ENCODE data around the gene CCDC192. TPM values are rescaled to one million over a fixed set of nuclear protein-coding genes. Genes with fewer than 3 reads are reported as not detected.

The CCDC192 gene
- total and polyA plus RNA-seq, 2 experiments from 2014 or later = 0.92 TPM; not detected in 1

DNA sequence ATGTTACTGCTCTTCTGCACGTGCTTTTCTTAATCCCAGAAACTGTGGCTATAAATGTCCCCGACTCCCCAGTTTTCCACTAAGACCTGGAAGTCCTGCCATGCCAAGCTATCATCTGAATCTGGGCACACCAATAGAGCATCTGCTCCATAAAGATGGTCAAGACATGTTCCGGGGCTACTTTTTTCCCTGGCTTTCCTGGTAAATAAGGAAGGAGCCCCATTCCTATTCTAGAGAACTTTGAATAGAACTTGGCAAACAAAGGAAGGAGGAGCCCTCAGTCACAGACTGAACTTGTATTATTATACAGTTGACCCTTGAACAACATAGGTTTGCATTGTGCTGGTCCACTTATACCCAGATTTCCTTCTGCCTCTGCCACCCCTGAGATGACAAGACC is 182.9 kb downstream of the CCDC192 start:
- H3K9me3 ChIP-seq (ENCODE audit: low read depth) = no peaks in the 10 kb centered on the region
- H3K27ac ChIP-seq = no peak overlapping the region
- no peaks in the 10 kb centered on the region for H3K27me3 ChIP-seq
- TF ChIP-seq, protein P1, sequence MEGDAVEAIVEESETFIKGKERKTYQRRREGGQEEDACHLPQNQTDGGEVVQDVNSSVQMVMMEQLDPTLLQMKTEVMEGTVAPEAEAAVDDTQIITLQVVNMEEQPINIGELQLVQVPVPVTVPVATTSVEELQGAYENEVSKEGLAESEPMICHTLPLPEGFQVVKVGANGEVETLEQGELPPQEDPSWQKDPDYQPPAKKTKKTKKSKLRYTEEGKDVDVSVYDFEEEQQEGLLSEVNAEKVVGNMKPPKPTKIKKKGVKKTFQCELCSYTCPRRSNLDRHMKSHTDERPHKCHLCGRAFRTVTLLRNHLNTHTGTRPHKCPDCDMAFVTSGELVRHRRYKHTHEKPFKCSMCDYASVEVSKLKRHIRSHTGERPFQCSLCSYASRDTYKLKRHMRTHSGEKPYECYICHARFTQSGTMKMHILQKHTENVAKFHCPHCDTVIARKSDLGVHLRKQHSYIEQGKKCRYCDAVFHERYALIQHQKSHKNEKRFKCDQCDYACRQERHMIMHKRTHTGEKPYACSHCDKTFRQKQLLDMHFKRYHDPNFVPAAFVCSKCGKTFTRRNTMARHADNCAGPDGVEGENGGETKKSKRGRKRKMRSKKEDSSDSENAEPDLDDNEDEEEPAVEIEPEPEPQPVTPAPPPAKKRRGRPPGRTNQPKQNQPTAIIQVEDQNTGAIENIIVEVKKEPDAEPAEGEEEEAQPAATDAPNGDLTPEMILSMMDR (IDR thresholded peaks at IDR 0.05; ENCODE audit: low read depth, low read length) = no peak
- no peaks in the 10 kb centered on the region for H3K36me3 ChIP-seq
- no peak for DNase-seq (ENCODE audit: low read depth in 1 of 2, low spot score in 1 of 2)
- no peak overlapping the region for H3K4me3 ChIP-seq
- H3K4me1 ChIP-seq (ENCODE audit: low read depth) = no peaks in the 10 kb centered on the region

DNA sequence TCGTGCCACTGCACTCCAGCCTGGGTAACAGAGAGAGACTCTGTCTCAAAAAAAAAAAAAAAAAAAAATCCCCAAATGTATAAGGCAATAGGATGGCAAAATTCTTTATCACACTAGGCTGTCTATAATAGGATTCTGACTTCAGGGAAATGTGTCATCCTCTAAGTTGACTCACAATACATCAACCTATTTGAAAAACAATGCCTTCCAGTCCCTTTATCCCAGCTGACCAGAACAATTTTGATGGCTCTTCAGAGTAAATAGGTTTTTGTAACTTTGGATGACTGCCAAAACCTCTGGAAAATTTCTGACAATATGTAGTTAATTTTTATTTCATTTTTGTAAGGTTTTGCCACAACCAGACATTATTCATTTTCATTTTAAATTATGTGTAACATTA is 184.1 kb downstream of the CCDC192 start:
- no peaks in the 10 kb centered on the region for H3K9me3 ChIP-seq (ENCODE audit: low read depth)
- H3K36me3 ChIP-seq = no peaks in the 10 kb centered on the region
- TF ChIP-seq, protein P1 (IDR thresholded peaks at IDR 0.05; ENCODE audit: low read depth, low read length) = no peak
- DNase-seq (ENCODE audit: low read depth in 1 of 2, low spot score in 1 of 2) = peak in 1 of 2 donors; percentile 23
- no peak overlapping the region for H3K4me3 ChIP-seq
- no peaks in the 10 kb centered on the region for H3K4me1 ChIP-seq (ENCODE audit: low read depth)
- no peaks in the 10 kb centered on the region for H3K27me3 ChIP-seq
- H3K27ac ChIP-seq = no peak overlapping the region

DNA sequence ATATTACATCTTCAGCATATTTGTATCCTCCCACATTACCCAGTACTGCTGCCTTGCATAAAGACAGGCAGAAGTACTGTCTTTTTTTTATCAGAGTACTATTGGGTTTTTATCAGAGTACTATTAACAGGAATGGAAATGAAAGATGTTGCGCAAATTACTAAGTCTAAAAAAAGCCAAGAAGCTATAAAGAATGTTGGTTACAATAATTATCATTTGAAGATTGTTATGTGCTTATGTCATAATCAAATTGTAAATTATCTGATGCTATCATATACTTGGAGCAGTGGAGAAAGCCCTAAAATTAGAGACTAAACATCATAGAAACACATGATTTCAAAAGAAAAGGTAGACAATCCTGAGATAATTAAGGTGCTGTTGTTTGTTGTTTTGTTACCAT is 188.8 kb downstream of the CCDC192 start:
- DNase-seq (ENCODE audit: low read depth in 1 of 2, low spot score in 1 of 2) = peak in 1 of 2 donors; percentile 23
- TF ChIP-seq, protein P1 (IDR thresholded peaks at IDR 0.05; ENCODE audit: low read depth, low read length) = no peak
- no peak overlapping the region for H3K4me3 ChIP-seq
- H3K36me3 ChIP-seq = no peaks in the 10 kb centered on the region
- H3K27me3 ChIP-seq = no peaks in the 10 kb centered on the region
- no peaks in the 10 kb centered on the region for H3K9me3 ChIP-seq (ENCODE audit: low read depth)
- no peaks in the 10 kb centered on the region for H3K4me1 ChIP-seq (ENCODE audit: low read depth)
- no peak overlapping the region for H3K27ac ChIP-seq

GRCh38 chr5:127892467-127893207 is 189.4 kb downstream of the CCDC192 start:
- Histone ChIP-seq H3K27me3 (no peaks in the 10 kb centered on the region), H3K9me3 (ENCODE audit: low read depth) (no peaks in the 10 kb centered on the region), H3K36me3 (no peaks in the 10 kb centered on the region), H3K27ac (no peak overlapping the region), H3K4me1 (ENCODE audit: low read depth) (no peaks in the 10 kb centered on the region), H3K4me3 (no peak overlapping the region)
- peak in 1 of 2 donors; percentile 72 for DNase-seq (ENCODE audit: low read depth in 1 of 2, low spot score in 1 of 2)
- TF ChIP-seq, protein P1 (IDR thresholded peaks at IDR 0.05; ENCODE audit: low read depth, low read length) = no peak

DNA sequence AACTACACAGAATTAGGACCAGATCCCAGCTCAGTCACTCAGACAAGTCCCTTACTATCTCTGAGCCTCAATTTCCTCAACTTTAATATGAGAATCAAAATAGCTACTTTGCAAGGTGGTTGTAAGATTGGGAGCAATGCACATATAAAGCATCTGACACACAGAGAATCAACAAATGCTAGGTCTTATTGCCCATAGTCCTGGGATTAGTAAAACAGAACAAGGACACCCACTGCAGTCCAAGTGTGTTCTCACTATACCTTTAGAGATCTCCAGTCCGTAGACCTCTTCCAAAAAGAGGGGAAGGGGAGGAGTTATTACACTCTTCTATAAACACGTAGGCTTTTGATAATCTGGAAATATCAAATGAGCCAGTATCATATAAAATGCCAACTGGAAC is 190.0 kb downstream of the CCDC192 start:
- no peaks in the 10 kb centered on the region for H3K27me3 ChIP-seq
- no peak for DNase-seq (ENCODE audit: low read depth in 1 of 2, low spot score in 1 of 2)
- no peaks in the 10 kb centered on the region for H3K36me3 ChIP-seq
- no peaks in the 10 kb centered on the region for H3K9me3 ChIP-seq (ENCODE audit: low read depth)
- TF ChIP-seq, protein P1 (IDR thresholded peaks at IDR 0.05; ENCODE audit: low read depth, low read length) = no peak
- no peak overlapping the region for H3K27ac ChIP-seq
- no peak overlapping the region for H3K4me3 ChIP-seq
- H3K4me1 ChIP-seq (ENCODE audit: low read depth) = no peaks in the 10 kb centered on the region
